Osteocyte (in vitro differentiated cells): Measurements from ENCODE around the gene CDC42BPB. TPM values are rescaled to one million over a fixed set of nuclear protein-coding genes. Genes with fewer than 3 reads are reported as not detected.

Experiments used
- DNase-seq: peaks from one replicate; pipeline ENCODE4 v3.0.0; 2021; ENCODE audit warnings: mixed read lengths; ENCODE audit not compliant: unreplicated experiment; ENCODE audit errors: extremely low spot score
- H3K27ac Mint-ChIP-seq: one replicate; pipeline ENCODE4 v1.8.0; 2021; ENCODE audit warnings: mild to moderate bottlenecking, mixed read lengths; ENCODE audit not compliant: unreplicated experiment
- H3K27me3 Mint-ChIP-seq: one replicate; pipeline ENCODE4 v1.8.0; 2021; ENCODE audit warnings: mixed read lengths; ENCODE audit not compliant: unreplicated experiment
- H3K36me3 Mint-ChIP-seq: one replicate; pipeline ENCODE4 v1.8.0; 2021; ENCODE audit warnings: mixed read lengths; ENCODE audit not compliant: unreplicated experiment
- H3K4me1 Mint-ChIP-seq: one replicate; pipeline ENCODE4 v1.8.0; 2021; ENCODE audit warnings: mixed read lengths; ENCODE audit not compliant: unreplicated experiment
- H3K4me3 Mint-ChIP-seq: one replicate; pipeline ENCODE4 v1.8.0; 2021; ENCODE audit warnings: mild to moderate bottlenecking, moderate library complexity, mixed read lengths; ENCODE audit not compliant: unreplicated experiment
- H3K9me3 Mint-ChIP-seq: one replicate; pipeline ENCODE4 v1.8.0; 2021; ENCODE audit warnings: mixed read lengths; ENCODE audit not compliant: unreplicated experiment
- total RNA-seq: library from RNA; stranded (reverse); gene quantifications from 2 replicates; pipeline ENCODE4 v1.2.1, GENCODE V29; 2021
- TF ChIP-seq, protein P1 (sequence below): fragments of 200-600 bp; sonication (generic); IDR thresholded peaks from 2 replicates; pipeline ENCODE4 v1.5.0; 2021; ENCODE audit warnings: antibody characterized with exemption, mild to moderate bottlenecking, moderate library complexity

CDC42BPB gene
- total RNA-seq, 1 donor from 2014 or later = 99.0 TPM

DNA sequence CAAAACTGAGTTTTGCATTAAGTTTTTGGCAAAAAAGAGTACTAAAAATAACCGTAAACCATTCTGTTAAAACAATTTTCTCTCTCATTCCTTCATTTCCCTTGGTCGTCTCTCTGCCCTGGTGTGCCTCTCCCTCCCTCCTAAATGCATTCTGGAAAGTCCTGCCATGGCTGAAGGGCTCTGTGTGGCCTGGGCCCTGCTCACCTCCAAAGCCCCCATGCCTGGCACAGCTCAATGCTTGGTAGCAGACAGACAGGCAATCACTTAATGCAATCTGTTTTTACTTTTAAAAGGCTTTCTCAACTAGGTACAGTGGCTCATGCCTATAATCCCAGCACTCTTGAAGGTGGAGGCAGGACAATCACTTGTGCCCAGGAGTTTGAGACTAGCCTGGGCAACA is 47.8 kb downstream of the CDC42BPB start:
- peaks cover 20% of the 10 kb centered on the region for H3K36me3 Mint-ChIP-seq
- no peaks in the 10 kb centered on the region for H3K27me3 Mint-ChIP-seq
- TF ChIP-seq, protein P1, sequence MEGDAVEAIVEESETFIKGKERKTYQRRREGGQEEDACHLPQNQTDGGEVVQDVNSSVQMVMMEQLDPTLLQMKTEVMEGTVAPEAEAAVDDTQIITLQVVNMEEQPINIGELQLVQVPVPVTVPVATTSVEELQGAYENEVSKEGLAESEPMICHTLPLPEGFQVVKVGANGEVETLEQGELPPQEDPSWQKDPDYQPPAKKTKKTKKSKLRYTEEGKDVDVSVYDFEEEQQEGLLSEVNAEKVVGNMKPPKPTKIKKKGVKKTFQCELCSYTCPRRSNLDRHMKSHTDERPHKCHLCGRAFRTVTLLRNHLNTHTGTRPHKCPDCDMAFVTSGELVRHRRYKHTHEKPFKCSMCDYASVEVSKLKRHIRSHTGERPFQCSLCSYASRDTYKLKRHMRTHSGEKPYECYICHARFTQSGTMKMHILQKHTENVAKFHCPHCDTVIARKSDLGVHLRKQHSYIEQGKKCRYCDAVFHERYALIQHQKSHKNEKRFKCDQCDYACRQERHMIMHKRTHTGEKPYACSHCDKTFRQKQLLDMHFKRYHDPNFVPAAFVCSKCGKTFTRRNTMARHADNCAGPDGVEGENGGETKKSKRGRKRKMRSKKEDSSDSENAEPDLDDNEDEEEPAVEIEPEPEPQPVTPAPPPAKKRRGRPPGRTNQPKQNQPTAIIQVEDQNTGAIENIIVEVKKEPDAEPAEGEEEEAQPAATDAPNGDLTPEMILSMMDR = no peak
- H3K9me3 Mint-ChIP-seq = no peaks in the 10 kb centered on the region
- no peak overlapping the region for H3K4me3 Mint-ChIP-seq
- DNase-seq = no peak
- peaks cover 32% of the 10 kb centered on the region for H3K4me1 Mint-ChIP-seq
- H3K27ac Mint-ChIP-seq = no peak overlapping the region

DNA sequence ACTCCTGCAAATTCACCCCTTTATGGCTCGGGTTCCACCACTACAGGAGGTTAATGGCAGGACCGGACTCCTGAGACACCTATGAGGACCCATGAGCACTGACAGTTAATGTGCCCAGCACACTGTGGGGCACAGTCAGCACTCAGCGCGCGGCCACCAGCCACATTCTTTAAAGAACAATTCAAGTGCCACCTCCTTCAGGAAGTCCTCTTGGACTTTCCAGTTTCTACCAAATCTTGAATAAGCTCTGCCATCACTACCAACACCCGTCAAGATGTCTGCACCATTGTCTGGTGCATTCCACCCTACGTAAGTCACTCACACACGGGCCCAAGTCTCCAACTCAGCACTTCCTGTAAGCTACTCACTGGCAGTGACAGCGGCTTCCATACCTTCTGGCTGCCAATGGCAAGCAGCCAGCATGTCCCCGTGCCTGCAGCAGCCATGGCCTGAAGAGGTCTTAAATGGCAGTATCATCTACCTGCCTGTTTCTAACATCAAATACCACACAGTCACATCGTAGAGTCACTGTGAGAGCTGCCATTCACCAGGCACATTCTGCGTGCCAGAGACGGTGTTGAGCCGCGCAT is 48.5 kb downstream of the CDC42BPB start:
- peaks cover 20% of the 10 kb centered on the region for H3K36me3 Mint-ChIP-seq
- no peaks in the 10 kb centered on the region for H3K9me3 Mint-ChIP-seq
- H3K27me3 Mint-ChIP-seq = no peaks in the 10 kb centered on the region
- peak overlapping the region; percentile 21 for H3K27ac Mint-ChIP-seq
- TF ChIP-seq, protein P1 = no peak
- DNase-seq = no peak
- H3K4me3 Mint-ChIP-seq = no peak overlapping the region
- H3K4me1 Mint-ChIP-seq = peaks cover 27% of the 10 kb centered on the region

DNA sequence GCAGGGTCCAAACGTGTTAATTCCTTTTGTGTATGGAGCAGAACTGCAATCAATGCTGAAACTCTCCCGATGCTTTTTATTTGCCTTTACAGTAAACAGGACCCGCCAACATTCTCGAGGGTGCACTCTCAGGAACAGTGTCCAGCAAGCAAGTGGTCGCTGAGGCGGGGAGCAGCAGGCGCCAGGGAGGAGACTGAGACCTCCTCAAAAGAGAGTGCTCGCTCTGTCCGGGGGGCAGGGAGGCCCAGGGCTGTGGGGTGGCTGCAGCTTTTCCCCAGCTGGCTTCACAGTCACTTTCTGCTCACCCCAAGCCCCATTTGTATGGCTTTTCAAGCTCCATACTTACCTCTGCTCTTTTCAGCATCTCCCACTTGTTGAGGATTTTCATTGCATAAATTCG is 49.2 kb downstream of the CDC42BPB start:
- DNase-seq = no peak
- no peak overlapping the region for H3K27ac Mint-ChIP-seq
- no peaks in the 10 kb centered on the region for H3K27me3 Mint-ChIP-seq
- TF ChIP-seq, protein P1 = no peak
- no peak overlapping the region for H3K4me3 Mint-ChIP-seq
- H3K9me3 Mint-ChIP-seq = no peaks in the 10 kb centered on the region
- H3K36me3 Mint-ChIP-seq = peaks cover 24% of the 10 kb centered on the region
- peaks cover 23% of the 10 kb centered on the region for H3K4me1 Mint-ChIP-seq

DNA sequence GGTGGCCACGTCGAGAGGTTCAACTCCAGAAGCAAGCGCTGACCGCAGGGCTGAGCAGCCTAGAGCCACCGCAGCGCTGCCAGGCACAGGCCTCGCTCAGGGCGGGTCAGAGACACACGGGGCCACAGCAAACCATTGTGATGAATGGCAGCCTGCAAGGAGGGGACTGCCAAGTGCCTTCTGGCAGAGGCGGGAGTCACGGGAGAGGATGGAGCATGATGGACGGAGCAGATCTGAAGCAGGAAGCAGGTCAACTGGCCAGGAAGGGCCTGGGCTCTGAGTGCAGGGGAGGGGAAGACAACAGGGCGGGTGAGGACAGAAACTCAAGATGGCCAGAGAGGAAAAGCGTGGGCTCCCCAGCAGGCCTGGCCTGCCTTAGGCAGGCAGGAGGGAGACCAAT is 49.8 kb downstream of the CDC42BPB start:
- no peak overlapping the region for H3K27ac Mint-ChIP-seq

DNA sequence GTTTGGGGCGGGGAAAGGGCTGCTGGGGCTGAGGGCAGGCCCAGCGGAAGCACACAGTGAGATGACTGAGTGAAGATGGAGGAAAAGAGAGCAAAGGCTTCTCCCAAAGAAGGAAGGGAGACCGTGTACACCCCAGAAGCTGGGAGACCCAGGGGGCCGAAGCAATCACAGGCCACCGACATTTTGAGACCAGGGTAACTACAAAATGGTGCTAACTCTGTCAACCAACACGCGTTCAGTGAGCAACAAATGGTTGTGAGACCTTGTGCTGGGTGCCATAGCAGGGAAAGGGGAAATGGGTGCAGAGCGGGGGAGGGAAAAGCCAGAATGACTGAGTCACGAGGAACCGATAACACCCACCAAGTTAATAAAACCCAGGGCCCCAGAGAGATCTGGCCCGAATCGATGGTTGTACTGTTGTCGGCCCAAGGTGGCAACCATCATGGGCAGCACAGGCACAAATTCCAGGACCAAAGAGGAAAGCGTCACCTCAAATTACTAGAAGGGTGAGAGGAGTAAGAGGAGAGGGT is 50.3 kb downstream of the CDC42BPB start:
- no peak for DNase-seq
- H3K4me3 Mint-ChIP-seq = no peak overlapping the region
- peaks cover 23% of the 10 kb centered on the region for H3K4me1 Mint-ChIP-seq
- H3K27me3 Mint-ChIP-seq = no peaks in the 10 kb centered on the region
- H3K27ac Mint-ChIP-seq = no peak overlapping the region
- H3K9me3 Mint-ChIP-seq = no peaks in the 10 kb centered on the region
- peaks cover 28% of the 10 kb centered on the region for H3K36me3 Mint-ChIP-seq
- TF ChIP-seq, protein P1 = no peak

More for the DNA sequence above, 49.8 kb downstream of the CDC42BPB start:
- no peak overlapping the region for H3K4me3 Mint-ChIP-seq
- H3K4me1 Mint-ChIP-seq = peaks cover 23% of the 10 kb centered on the region
- no peaks in the 10 kb centered on the region for H3K9me3 Mint-ChIP-seq
- TF ChIP-seq, protein P1 = no peak
- H3K27me3 Mint-ChIP-seq = no peaks in the 10 kb centered on the region
- no peak for DNase-seq
- peaks cover 24% of the 10 kb centered on the region for H3K36me3 Mint-ChIP-seq
